Caco-2 (cell line): ENCODE results near the gene BTF3. TPM values are rescaled to one million over a fixed set of nuclear protein-coding genes. Genes with fewer than 3 reads are reported as not detected.

Experiments
- BruUV-seq: library from RNA; stranded (reverse); fragments of 400-500 nt; replicated peaks from 2 replicates; lab custom pipeline; 2021; lab: Mats Ljungman, UMichigan
- CTCF ChIA-PET: fragments of 300-600 bp; sonication (Branson Sonifier 250); formaldehyde crosslinking; loops from one replicate; lab custom pipeline; 2022; ENCODE audit warnings: antibody characterized with exemption; lab: Charles Lee
- POLR2A ChIA-PET: fragments of 300-600 bp; sonication (Branson Sonifier 250); formaldehyde crosslinking; loops from one replicate; lab custom pipeline; 2022; ENCODE audit warnings: antibody characterized with exemption; lab: Charles Lee
- DNase-seq, 2 experiments: peaks; one replicate each; pipeline versions ENCODE4 v3.0.0 to v3.0.0-alpha.2; 2020 to 2022
- H3K27me3 ChIP-seq: replicated peaks from 2 replicates; pipeline ENCODE4 v1.6.0; 2011; ENCODE audit warnings: low read length; ENCODE audit not compliant: control insufficient read depth, insufficient read depth
- H3K36me3 ChIP-seq: 2 replicates; pipeline ENCODE4 v1.5.1; 2011; ENCODE audit warnings: low read length; ENCODE audit not compliant: control insufficient read depth, insufficient read depth
- H3K4me1 ChIP-seq: fragments of 250-450 bp; sonication (Bioruptor Pico); 2 replicates; pipeline ENCODE4 v1.5.1; 2020; ENCODE audit warnings: mild to moderate bottlenecking
- H3K4me3 ChIP-seq: 2 replicates; pipeline ENCODE4 v1.5.1; 2011; ENCODE audit warnings: low read depth, mild to moderate bottlenecking, control low read depth, low read length
- H3K9me3 ChIP-seq: fragments of 250-450 bp; sonication (Bioruptor Pico); 2 replicates; pipeline ENCODE4 v1.5.1; 2020; ENCODE audit warnings: mild to moderate bottlenecking, moderate library complexity
- H3K27ac Mint-ChIP-seq: one replicate; pipeline ENCODE4 v1.8.0; 2022; ENCODE audit warnings: mixed read lengths; ENCODE audit not compliant: unreplicated experiment
- H3K27me3 Mint-ChIP-seq: one replicate; pipeline ENCODE4 v1.8.0; 2022; ENCODE audit warnings: mixed read lengths; ENCODE audit not compliant: insufficient read depth, unreplicated experiment
- H3K36me3 Mint-ChIP-seq: one replicate; pipeline ENCODE4 v1.8.0; 2022; ENCODE audit warnings: mild to moderate bottlenecking, mixed read lengths; ENCODE audit not compliant: insufficient read depth, unreplicated experiment
- H3K4me1 Mint-ChIP-seq: one replicate; pipeline ENCODE4 v1.8.0; 2022; ENCODE audit warnings: low read depth, mixed read lengths; ENCODE audit not compliant: unreplicated experiment
- H3K4me3 Mint-ChIP-seq: one replicate; pipeline ENCODE4 v1.8.0; 2022; ENCODE audit warnings: mild to moderate bottlenecking, moderate library complexity, mixed read lengths; ENCODE audit not compliant: unreplicated experiment
- H3K9me3 Mint-ChIP-seq: one replicate; pipeline ENCODE4 v1.8.0; 2022; ENCODE audit warnings: mixed read lengths; ENCODE audit not compliant: unreplicated experiment
- intact Hi-C: fragments of 100-400 bp; cut with micrococcal nuclease; formaldehyde crosslinking; loops from one replicate; pipeline ENCODE4 v1.10.0; 2022; ENCODE audit not compliant: unreplicated experiment
- total RNA-seq: library from RNA; stranded (reverse); gene quantifications from 2 replicates; pipeline ENCODE4 v1.2.3, GENCODE V29; 2022
- TF ChIP-seq, protein P1 (sequence below), 2 experiments: fragments of 200-600 bp in 1 of 2; IDR thresholded peaks; 1 replicate in 1 of 2; 2 replicates in 1 of 2; pipeline versions ENCODE4 v1.5.1 to v1.8.0; 2011 to 2022; ENCODE audit warnings: antibody characterized with exemption in 1 of 2, control low read depth in 1 of 2, inconsistent platforms in 1 of 2, low read depth in 1 of 2, low read length in 1 of 2, mild to moderate bottlenecking in 1 of 2, moderate library complexity in 1 of 2; ENCODE audit not compliant: insufficient read depth in 1 of 2, severe bottlenecking in 1 of 2, unreplicated experiment in 1 of 2

The BTF3 gene
- total RNA-seq, 1 experiment from 2014 or later = 653 TPM

DNA sequence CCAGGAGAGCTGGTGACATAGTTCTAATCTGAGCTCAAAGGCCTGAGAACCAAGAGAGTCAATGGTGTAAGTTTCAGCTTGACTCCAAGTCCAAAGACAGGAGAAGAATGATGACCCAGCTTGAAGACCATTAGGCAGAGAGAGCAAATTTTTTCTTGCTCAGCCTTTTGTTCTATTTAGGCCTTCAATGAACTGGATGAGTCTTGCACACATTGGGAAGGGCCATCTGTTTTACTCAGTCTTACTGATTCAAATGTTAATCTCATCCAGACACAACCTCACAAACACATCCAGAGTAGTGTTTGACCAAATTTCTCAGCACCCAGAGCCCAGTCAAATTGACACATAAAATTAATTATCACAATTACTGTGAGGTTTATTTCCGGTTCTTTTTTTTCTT, 7.1 kb upstream of the BTF3 start:
- H3K4me3 ChIP-seq = no peak overlapping the region
- H3K27ac Mint-ChIP-seq = no peak overlapping the region
- peaks cover 4% of the 10 kb centered on the region for H3K4me1 ChIP-seq
- intact Hi-C loops = no loop called here
- ChIA-PET CTCF (no interaction called here), POLR2A (no interaction called here)
- H3K36me3 Mint-ChIP-seq = no peaks in the 10 kb centered on the region
- no peaks in the 10 kb centered on the region for H3K9me3 ChIP-seq
- DNase-seq = no peak
- no peaks in the 10 kb centered on the region for H3K4me1 Mint-ChIP-seq
- TF ChIP-seq, protein P1, sequence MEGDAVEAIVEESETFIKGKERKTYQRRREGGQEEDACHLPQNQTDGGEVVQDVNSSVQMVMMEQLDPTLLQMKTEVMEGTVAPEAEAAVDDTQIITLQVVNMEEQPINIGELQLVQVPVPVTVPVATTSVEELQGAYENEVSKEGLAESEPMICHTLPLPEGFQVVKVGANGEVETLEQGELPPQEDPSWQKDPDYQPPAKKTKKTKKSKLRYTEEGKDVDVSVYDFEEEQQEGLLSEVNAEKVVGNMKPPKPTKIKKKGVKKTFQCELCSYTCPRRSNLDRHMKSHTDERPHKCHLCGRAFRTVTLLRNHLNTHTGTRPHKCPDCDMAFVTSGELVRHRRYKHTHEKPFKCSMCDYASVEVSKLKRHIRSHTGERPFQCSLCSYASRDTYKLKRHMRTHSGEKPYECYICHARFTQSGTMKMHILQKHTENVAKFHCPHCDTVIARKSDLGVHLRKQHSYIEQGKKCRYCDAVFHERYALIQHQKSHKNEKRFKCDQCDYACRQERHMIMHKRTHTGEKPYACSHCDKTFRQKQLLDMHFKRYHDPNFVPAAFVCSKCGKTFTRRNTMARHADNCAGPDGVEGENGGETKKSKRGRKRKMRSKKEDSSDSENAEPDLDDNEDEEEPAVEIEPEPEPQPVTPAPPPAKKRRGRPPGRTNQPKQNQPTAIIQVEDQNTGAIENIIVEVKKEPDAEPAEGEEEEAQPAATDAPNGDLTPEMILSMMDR (IDR thresholded peaks at IDR 0.05; ENCODE audit: insufficient read depth in 1 of 2, low read depth in 1 of 2, low read length in 1 of 2, severe bottlenecking in 1 of 2, unreplicated experiment in 1 of 2) = no peak
- H3K9me3 Mint-ChIP-seq = no peaks in the 10 kb centered on the region
- H3K4me3 Mint-ChIP-seq = no peak overlapping the region
- no peaks in the 10 kb centered on the region for H3K36me3 ChIP-seq
- no TSS peak for BruUV-seq
- H3K27me3 Mint-ChIP-seq = no peaks in the 10 kb centered on the region
- no peaks in the 10 kb centered on the region for H3K27me3 ChIP-seq

DNA sequence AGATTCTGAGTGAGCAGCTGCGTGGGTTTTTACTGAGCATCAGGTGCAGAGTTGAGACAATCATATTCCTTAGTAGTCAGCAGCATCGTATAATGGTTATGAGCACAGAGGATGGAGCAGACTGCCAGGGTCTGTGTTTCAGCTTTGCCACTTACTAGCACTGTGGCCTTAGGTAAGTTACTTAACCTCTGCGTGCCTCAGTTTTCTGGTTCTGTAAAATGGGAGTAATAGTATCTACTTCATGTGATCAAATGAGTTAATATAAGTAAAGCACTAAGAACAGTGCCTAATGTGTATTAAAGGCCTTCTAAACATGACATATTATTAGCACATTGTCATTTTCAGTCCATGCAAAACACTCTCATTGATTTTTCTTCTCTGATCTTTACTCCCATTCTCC, 4.8 kb upstream of the BTF3 start:
- Mint-ChIP-seq H3K9me3 (no peaks in the 10 kb centered on the region), H3K4me3 (no peak overlapping the region), H3K27ac (no peak overlapping the region), H3K4me1 (no peaks in the 10 kb centered on the region), H3K36me3 (peaks cover 9% of the 10 kb centered on the region), H3K27me3 (no peaks in the 10 kb centered on the region)
- peaks cover 16% of the 10 kb centered on the region for H3K4me1 ChIP-seq
- BruUV-seq = no TSS peak
- no peak for DNase-seq
- ChIA-PET CTCF (no interaction called here), POLR2A (no interaction called here)
- TF ChIP-seq, protein P1 (IDR thresholded peaks at IDR 0.05; ENCODE audit: insufficient read depth in 1 of 2, low read depth in 1 of 2, low read length in 1 of 2, severe bottlenecking in 1 of 2, unreplicated experiment in 1 of 2) = no peak
- H3K9me3 ChIP-seq = no peaks in the 10 kb centered on the region
- no peak overlapping the region for H3K4me3 ChIP-seq
- H3K36me3 ChIP-seq = no peaks in the 10 kb centered on the region
- intact Hi-C loops = no loop called here
- no peaks in the 10 kb centered on the region for H3K27me3 ChIP-seq

DNA sequence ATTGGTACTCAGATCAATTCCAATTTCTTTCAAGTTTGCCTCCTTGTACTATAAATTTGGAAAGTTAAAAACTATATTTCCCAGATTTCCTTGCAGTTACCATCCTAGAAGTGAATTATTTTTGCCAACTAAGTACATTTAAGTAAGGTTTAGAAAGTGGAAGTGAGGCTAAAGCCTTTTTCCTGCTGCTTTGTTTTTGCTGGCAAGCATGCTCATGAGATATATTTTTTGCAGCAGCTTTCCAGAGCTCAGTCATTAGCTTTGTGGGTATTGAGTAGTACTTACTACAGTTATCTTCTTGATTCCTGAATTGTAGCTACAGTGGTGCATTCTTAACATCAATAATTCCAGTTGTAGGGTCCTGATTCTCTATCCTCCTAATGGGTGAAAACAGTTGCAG, 3.5 kb upstream of the BTF3 start:
- no peaks in the 10 kb centered on the region for H3K27me3 Mint-ChIP-seq
- no peak overlapping the region for H3K27ac Mint-ChIP-seq
- BruUV-seq = no TSS peak
- H3K36me3 Mint-ChIP-seq = peaks cover 21% of the 10 kb centered on the region
- intact Hi-C loops = no loop called here
- Histone ChIP-seq H3K36me3 (peaks cover 2% of the 10 kb centered on the region; the same call in 1 of the 2 replicates), H3K9me3 (no peaks in the 10 kb centered on the region), H3K4me1 (peaks cover 21% of the 10 kb centered on the region), H3K4me3 (no peak overlapping the region), H3K27me3 (no peaks in the 10 kb centered on the region)
- no peaks in the 10 kb centered on the region for H3K9me3 Mint-ChIP-seq
- ChIA-PET CTCF (no interaction called here), POLR2A (no interaction called here)
- TF ChIP-seq, protein P1 (IDR thresholded peaks at IDR 0.05; ENCODE audit: insufficient read depth in 1 of 2, low read depth in 1 of 2, low read length in 1 of 2, severe bottlenecking in 1 of 2, unreplicated experiment in 1 of 2) = no peak
- no peak for DNase-seq
- H3K4me1 Mint-ChIP-seq = no peaks in the 10 kb centered on the region
- H3K4me3 Mint-ChIP-seq = no peak overlapping the region
